Loucy (cell line): ENCODE measurements around the gene AFF3.

Experiments
- H2AFZ ChIP-seq: fragments of 200-600 bp; sonication (generic); 2 replicates; pipeline ENCODE4 v1.6.0; 2016; ENCODE audit warnings: antibody characterized with exemption, mild to moderate bottlenecking, low read length, moderate library complexity
- H3F3A ChIP-seq: fragments of 200-600 bp; 2 replicates; pipeline ENCODE4 v1.6.0; 2016; ENCODE audit warnings: antibody characterized with exemption, low read depth, mild to moderate bottlenecking
- H3K27me3 ChIP-seq: fragments of 200-600 bp; sonication (generic); 2 replicates; pipeline ENCODE4 v1.6.1; 2014; ENCODE audit warnings: low read length, mild to moderate bottlenecking; ENCODE audit not compliant: insufficient read depth, poor library complexity, severe bottlenecking
- H3K36me3 ChIP-seq: fragments of 200-600 bp; sonication (generic); 2 replicates; pipeline ENCODE4 v1.6.1; 2016; ENCODE audit warnings: low read length; ENCODE audit not compliant: insufficient read depth
- H3K4me1 ChIP-seq: fragments of 200-600 bp; sonication (generic); 2 replicates; pipeline ENCODE4 v1.5.1; 2014; ENCODE audit warnings: low read length, mild to moderate bottlenecking; ENCODE audit not compliant: insufficient read depth, poor library complexity, severe bottlenecking
- H3K4me2 ChIP-seq: fragments of 200-600 bp; sonication (generic); 2 replicates; pipeline ENCODE4 v1.6.0; 2014; ENCODE audit warnings: antibody characterized with exemption, low read length, low read depth, mild to moderate bottlenecking; ENCODE audit not compliant: poor library complexity, severe bottlenecking
- H3K4me3 ChIP-seq: fragments of 200-600 bp; sonication (generic); 2 replicates; pipeline ENCODE4 v1.5.1; 2014; ENCODE audit warnings: low read length, mild to moderate bottlenecking, mixed read lengths; ENCODE audit not compliant: poor library complexity, severe bottlenecking
- H3K79me2 ChIP-seq: fragments of 200-600 bp; sonication (generic); 2 replicates; pipeline ENCODE4 v1.6.1; 2014; ENCODE audit warnings: low read length; ENCODE audit not compliant: insufficient read depth
- H3K9ac ChIP-seq: fragments of 200-600 bp; sonication (generic); 2 replicates; pipeline ENCODE4 v1.6.0; 2014; ENCODE audit warnings: mild to moderate bottlenecking, low read depth, low read length, moderate library complexity; ENCODE audit not compliant: poor library complexity, severe bottlenecking
- H3K9me2 ChIP-seq: fragments of 200-600 bp; sonication (generic); replicated peaks from 2 replicates; pipeline ENCODE4 v1.6.1; 2016; ENCODE audit warnings: low read depth, low read length, mixed read lengths
- H3K9me3 ChIP-seq: fragments of 200-600 bp; sonication (generic); 2 replicates; pipeline ENCODE4 v1.6.1; 2014; ENCODE audit warnings: mild to moderate bottlenecking, antibody characterized with exemption, low read length, low read depth; ENCODE audit not compliant: insufficient read depth
- H4K20me1 ChIP-seq: fragments of 200-600 bp; sonication (generic); 2 replicates; pipeline ENCODE4 v1.6.0; 2014; ENCODE audit warnings: antibody characterized with exemption, low read length, mild to moderate bottlenecking; ENCODE audit not compliant: insufficient read depth, poor library complexity, severe bottlenecking
- CTCF ChIP-seq: fragments of 200-600 bp; sonication (generic); conservative IDR thresholded peaks from 2 replicates; pipeline ENCODE4 v1.5.1; 2014; ENCODE audit warnings: mild to moderate bottlenecking, antibody characterized with exemption, low read length
- EZH2phosphoT487 ChIP-seq: fragments of 200-600 bp; IDR thresholded peaks from 2 replicates; pipeline ENCODE4 v1.6.1; 2018; ENCODE audit warnings: antibody characterized with exemption, mild to moderate bottlenecking, moderate library complexity, borderline replicate concordance

Gene AFF3

GRCh38 chr2:99771681-99772333, 370.6 kb downstream of the AFF3 start:
- TF ChIP-seq EZH2phosphoT487 (no peak), CTCF (no peak)
- Histone ChIP-seq H3K27me3 (no peaks in the 10 kb centered on the region), H3K9me3 (no peaks in the 10 kb centered on the region; the same call in 1 of the 2 replicates), H3K36me3 (no peaks in the 10 kb centered on the region), H3K9me2 (no peaks in the 10 kb centered on the region), H3K4me2 (no peak overlapping the region), H3K9ac (no peak overlapping the region), H3K79me2 (no peaks in the 10 kb centered on the region), H3K4me3 (no peak overlapping the region), H3K4me1 (peaks cover 11% of the 10 kb centered on the region), H4K20me1 (no peaks in the 10 kb centered on the region), H3F3A (no peaks in the 10 kb centered on the region), H2AFZ (no peak overlapping the region)

- H3K4me1 ChIP-seq: peaks cover 11% of the 10 kb centered on the region
- no peak overlapping the region for H3K9ac ChIP-seq
- no peak overlapping the region for H3K4me3 ChIP-seq
- H3K9me3 ChIP-seq: no peaks in the 10 kb centered on the region; the same call in 1 of the 2 replicates
- H4K20me1 ChIP-seq: no peaks in the 10 kb centered on the region
- H2AFZ ChIP-seq: no peak overlapping the region
- no peaks in the 10 kb centered on the region for H3K27me3 ChIP-seq
- no peak overlapping the region for H3K4me2 ChIP-seq
- H3K9me2 ChIP-seq: no peaks in the 10 kb centered on the region
- H3K36me3 ChIP-seq: no peaks in the 10 kb centered on the region
- H3K79me2 ChIP-seq: no peaks in the 10 kb centered on the region
- TF ChIP-seq EZH2phosphoT487: no peak
- no peak for TF ChIP-seq CTCF
- H3F3A ChIP-seq: no peaks in the 10 kb centered on the region
These were observed 371.5 kb downstream of the AFF3 start for GRCh38 chr2:99770876-99771275.

GRCh38 chr2:99765731-99766318, 376.6 kb downstream of the AFF3 start:
- no peak overlapping the region for H2AFZ ChIP-seq
- no peaks in the 10 kb centered on the region for H3K36me3 ChIP-seq
- no peaks in the 10 kb centered on the region for H3K27me3 ChIP-seq
- no peaks in the 10 kb centered on the region; the same call in 1 of the 2 replicates for H3K9me3 ChIP-seq
- H3K79me2 ChIP-seq: no peaks in the 10 kb centered on the region
- no peaks in the 10 kb centered on the region for H3K4me1 ChIP-seq
- no peak overlapping the region for H3K4me2 ChIP-seq
- no peaks in the 10 kb centered on the region for H4K20me1 ChIP-seq
- no peak overlapping the region for H3K4me3 ChIP-seq
- no peaks in the 10 kb centered on the region for H3F3A ChIP-seq
- no peaks in the 10 kb centered on the region for H3K9me2 ChIP-seq
- no peak overlapping the region for H3K9ac ChIP-seq
- TF ChIP-seq CTCF: no peak
- no peak for TF ChIP-seq EZH2phosphoT487
